GM18907 (cell line): Measurements from ENCODE around the gene GRK5.

Experiments used
- ATAC-seq: cut with Tn5 transposase; IDR thresholded peaks from one replicate; pipeline ENCODE4 v1.9.1; 2021; ENCODE audit warnings: mild to moderate bottlenecking, moderate library complexity; ENCODE audit not compliant: unreplicated experiment

The GRK5 gene

GRCh38 chr10:119496273-119496672 lies 288.9 kb downstream of the GRK5 start:
- peak; percentile 89 for ATAC-seq

- ATAC-seq, result no peak
Observed at GRCh38 chr10:119497243-119497642, 289.9 kb downstream of the GRK5 start.

GRCh38 chr10:119498889-119499676 lies 291.7 kb downstream of the GRK5 start:
- no peak for ATAC-seq

- no peak for ATAC-seq
Observed at GRCh38 chr10:119499677-119500002, 292.3 kb downstream of the GRK5 start.

- ATAC-seq, result no peak
Observed at GRCh38 chr10:119500123-119500795, 292.9 kb downstream of the GRK5 start.

- ATAC-seq, result no peak
Observed at GRCh38 chr10:119500821-119501220, 293.4 kb downstream of the GRK5 start.

- ATAC-seq, result no peak
Observed at GRCh38 chr10:119501690-119502089, 294.3 kb downstream of the GRK5 start.

GRCh38 chr10:119502209-119502608 lies 294.8 kb downstream of the GRK5 start:
- ATAC-seq, result no peak

- no peak for ATAC-seq
Observed at GRCh38 chr10:119502618-119503155, 295.3 kb downstream of the GRK5 start.

- no peak for ATAC-seq
Observed at GRCh38 chr10:119503821-119504220, 296.4 kb downstream of the GRK5 start.

GRCh38 chr10:119504651-119505050 lies 297.3 kb downstream of the GRK5 start:
- ATAC-seq, result no peak

- no peak for ATAC-seq
Observed at GRCh38 chr10:119505131-119505551, 297.8 kb downstream of the GRK5 start.
